DND-41 (cell line): ENCODE data around the gene JOSD2.

Source experiments
- ATAC-seq: fragments of 200-7000 bp; cut with Tn5 transposase; 3 replicates; pipeline ENCODE4 v1.9.1; 2021; ENCODE audit warnings: low read depth; ENCODE audit not compliant: insufficient read depth
- DNase-seq: peaks from one replicate; pipeline ENCODE4 v3.0.0-alpha.2; 2020
- H2AFZ ChIP-seq: 2 replicates; pipeline ENCODE4 v1.6.0; 2012; ENCODE audit warnings: low read depth, low read length
- H3K27ac ChIP-seq: 2 replicates; pipeline ENCODE4 v1.5.1; 2012; ENCODE audit warnings: low read length, inconsistent platforms
- H3K27me3 ChIP-seq: fragments of 200-600 bp; sonication (generic); 2 replicates; pipeline ENCODE4 v1.6.0; 2012; ENCODE audit warnings: low read length, mild to moderate bottlenecking, inconsistent platforms; ENCODE audit not compliant: insufficient read depth, poor library complexity
- H3K36me3 ChIP-seq: 2 replicates; pipeline ENCODE4 v1.5.1; 2012; ENCODE audit warnings: low read length, inconsistent platforms; ENCODE audit not compliant: insufficient read depth
- H3K4me1 ChIP-seq: 2 replicates; pipeline ENCODE4 v1.5.1; 2012; ENCODE audit warnings: mild to moderate bottlenecking, low read length; ENCODE audit not compliant: insufficient read depth
- H3K4me2 ChIP-seq: 2 replicates; pipeline ENCODE4 v1.6.0; 2012; ENCODE audit warnings: mild to moderate bottlenecking, moderate library complexity, low read length, inconsistent platforms; ENCODE audit not compliant: insufficient read depth
- H3K4me3 ChIP-seq, 2 experiments: fragments of 200-600 bp in 1 of 2; shearing (Covaris generic) in 1 of 2; 2 replicates each; pipeline ENCODE4 v1.5.1; 2012 to 2016; ENCODE audit warnings: inconsistent platforms in 2 of 2, low read length in 2 of 2, mild to moderate bottlenecking in 2 of 2, low read depth in 1 of 2, moderate library complexity in 1 of 2
- H3K79me2 ChIP-seq: 2 replicates; pipeline ENCODE4 v1.6.0; 2012; ENCODE audit warnings: low read length, inconsistent platforms; ENCODE audit not compliant: insufficient read depth
- H3K9ac ChIP-seq: 2 replicates; pipeline ENCODE4 v1.6.0; 2012; ENCODE audit warnings: low read depth, mild to moderate bottlenecking, inconsistent platforms, low read length, moderate library complexity
- H3K9me3 ChIP-seq: 2 replicates; pipeline ENCODE4 v1.5.1; 2012; ENCODE audit warnings: low read length, moderate library complexity, mild to moderate bottlenecking, inconsistent platforms; ENCODE audit not compliant: insufficient read depth, severe bottlenecking
- H4K20me1 ChIP-seq: 2 replicates; pipeline ENCODE4 v1.6.0; 2012; ENCODE audit warnings: low read length; ENCODE audit not compliant: insufficient read depth
- CTCF ChIP-seq: IDR thresholded peaks from 2 replicates; pipeline ENCODE4 v1.5.1; 2012; ENCODE audit warnings: borderline replicate concordance, low read length, moderate library complexity, mild to moderate bottlenecking; ENCODE audit not compliant: poor library complexity, severe bottlenecking; ENCODE audit errors: extremely low read depth
- EZH2 ChIP-seq: IDR thresholded peaks from 3 replicates; pipeline ENCODE4 v1.6.1; 2012; ENCODE audit warnings: borderline replicate concordance, low read depth, mild to moderate bottlenecking, moderate library complexity, low read length, inconsistent platforms; ENCODE audit not compliant: severe bottlenecking

The JOSD2 gene

GRCh38 chr19:50459638-50460037 lies 51.4 kb downstream of the JOSD2 start:
- no peak for TF ChIP-seq CTCF
- no peak for TF ChIP-seq EZH2
- no peak overlapping the region for H2AFZ ChIP-seq
- no peak for DNase-seq

DNA sequence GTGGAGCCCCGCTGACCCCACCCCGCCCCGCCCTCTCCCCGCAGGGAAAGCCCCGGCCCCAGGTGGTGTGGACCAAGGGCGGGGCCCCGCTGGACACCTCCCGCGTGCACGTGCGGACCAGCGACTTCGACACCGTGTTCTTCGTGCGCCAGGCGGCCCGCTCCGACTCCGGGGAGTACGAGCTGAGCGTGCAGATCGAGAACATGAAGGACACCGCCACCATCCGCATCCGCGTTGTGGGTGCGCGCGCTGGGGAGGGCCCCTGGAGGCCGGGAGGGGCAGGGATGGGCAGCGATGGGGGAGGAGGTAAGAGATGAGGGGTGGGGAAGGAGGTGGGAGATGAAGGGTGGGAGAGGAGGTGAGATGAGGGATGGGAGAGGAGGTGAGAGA lies 51.9 kb downstream of the JOSD2 start:
- no peaks in the 10 kb centered on the region for H3K36me3 ChIP-seq
- H3K4me2 ChIP-seq: no peak overlapping the region
- H4K20me1 ChIP-seq: no peaks in the 10 kb centered on the region
- H3K4me1 ChIP-seq: no peaks in the 10 kb centered on the region
- no peak overlapping the region for H3K27ac ChIP-seq
- H3K9me3 ChIP-seq: no peaks in the 10 kb centered on the region
- no peaks in the 10 kb centered on the region for H3K79me2 ChIP-seq
- ATAC-seq: no peak
- no peak overlapping the region for H3K9ac ChIP-seq
- H3K27me3 ChIP-seq: no peaks in the 10 kb centered on the region
- no peak overlapping the region for H2AFZ ChIP-seq
- TF ChIP-seq EZH2 (no peak), CTCF (no peak)
- H3K4me3 ChIP-seq: no peak overlapping the region
- DNase-seq: no peak

More at GRCh38 chr19:50459638-50460037, 51.4 kb downstream of the JOSD2 start:
- Histone ChIP-seq H3K4me3 (no peak overlapping the region), H4K20me1 (no peaks in the 10 kb centered on the region), H3K9ac (no peak overlapping the region), H3K4me2 (no peak overlapping the region), H3K27ac (no peak overlapping the region), H3K79me2 (no peaks in the 10 kb centered on the region), H3K36me3 (no peaks in the 10 kb centered on the region), H3K27me3 (no peaks in the 10 kb centered on the region), H3K9me3 (no peaks in the 10 kb centered on the region), H3K4me1 (no peaks in the 10 kb centered on the region)
- no peak for ATAC-seq

- ATAC-seq (no peak), DNase-seq (no peak)
- Histone ChIP-seq H4K20me1 (no peaks in the 10 kb centered on the region), H3K4me2 (no peak overlapping the region), H3K27ac (no peak overlapping the region), H3K9ac (no peak overlapping the region), H3K27me3 (no peaks in the 10 kb centered on the region), H3K36me3 (no peaks in the 10 kb centered on the region), H2AFZ (no peak overlapping the region), H3K9me3 (no peaks in the 10 kb centered on the region), H3K79me2 (no peaks in the 10 kb centered on the region), H3K4me1 (no peaks in the 10 kb centered on the region), H3K4me3 (no peak overlapping the region)
- TF ChIP-seq EZH2 (no peak), CTCF (no peak)
These were observed 52.5 kb downstream of the JOSD2 start for GRCh38 chr19:50458396-50459066.
